ENCODE results near the gene FBXL22.

DNA sequence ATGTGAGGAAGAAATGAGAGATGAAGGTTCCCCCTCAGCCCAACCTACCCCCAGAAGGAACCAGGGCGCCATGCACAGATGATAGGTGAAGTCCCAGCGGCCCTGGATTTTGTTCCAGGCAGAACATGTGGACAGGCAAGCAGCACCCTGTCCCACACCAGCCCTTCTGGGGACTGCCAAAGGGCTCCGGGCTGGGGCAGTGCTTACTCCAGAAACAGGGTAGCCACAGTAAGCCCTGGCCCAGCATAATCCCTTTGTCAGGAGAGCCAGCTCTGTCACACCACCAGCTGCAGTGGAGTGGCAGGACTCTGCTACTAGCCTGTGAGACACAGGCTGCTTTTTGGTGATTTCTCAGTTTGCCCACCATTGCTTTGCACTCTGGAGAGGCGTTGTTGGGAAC, 6.3 kb downstream of the FBXL22 start:
- TF ChIP-seq, protein P1, sequence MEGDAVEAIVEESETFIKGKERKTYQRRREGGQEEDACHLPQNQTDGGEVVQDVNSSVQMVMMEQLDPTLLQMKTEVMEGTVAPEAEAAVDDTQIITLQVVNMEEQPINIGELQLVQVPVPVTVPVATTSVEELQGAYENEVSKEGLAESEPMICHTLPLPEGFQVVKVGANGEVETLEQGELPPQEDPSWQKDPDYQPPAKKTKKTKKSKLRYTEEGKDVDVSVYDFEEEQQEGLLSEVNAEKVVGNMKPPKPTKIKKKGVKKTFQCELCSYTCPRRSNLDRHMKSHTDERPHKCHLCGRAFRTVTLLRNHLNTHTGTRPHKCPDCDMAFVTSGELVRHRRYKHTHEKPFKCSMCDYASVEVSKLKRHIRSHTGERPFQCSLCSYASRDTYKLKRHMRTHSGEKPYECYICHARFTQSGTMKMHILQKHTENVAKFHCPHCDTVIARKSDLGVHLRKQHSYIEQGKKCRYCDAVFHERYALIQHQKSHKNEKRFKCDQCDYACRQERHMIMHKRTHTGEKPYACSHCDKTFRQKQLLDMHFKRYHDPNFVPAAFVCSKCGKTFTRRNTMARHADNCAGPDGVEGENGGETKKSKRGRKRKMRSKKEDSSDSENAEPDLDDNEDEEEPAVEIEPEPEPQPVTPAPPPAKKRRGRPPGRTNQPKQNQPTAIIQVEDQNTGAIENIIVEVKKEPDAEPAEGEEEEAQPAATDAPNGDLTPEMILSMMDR (IDR thresholded peaks at IDR 0.05) = no peak
- no peak for TF ChIP-seq ZFX (IDR thresholded peaks at IDR 0.05; ENCODE audit: borderline replicate concordance)

Data from 22Rv1 (cell line).